Neural progenitor cell (in vitro differentiated cells): ENCODE measurements around the gene HGD.

Experiments used
- EZH2 ChIP-seq: fragments of 200-600 bp; sonication (generic); IDR thresholded peaks from 2 replicates; pipeline ENCODE4 v1.6.1; 2017; ENCODE audit warnings: antibody characterized with exemption, mild to moderate bottlenecking, moderate library complexity
- EZH2phosphoT487 ChIP-seq: fragments of 200-600 bp; sonication (generic); IDR thresholded peaks from 2 replicates; pipeline ENCODE4 v1.6.1; 2017; ENCODE audit warnings: antibody characterized with exemption
- TF ChIP-seq, protein P1 (sequence below): fragments of 200-600 bp; sonication (generic); IDR thresholded peaks from 2 replicates; pipeline ENCODE4 v1.5.1; 2017; ENCODE audit warnings: antibody characterized with exemption, mild to moderate bottlenecking

DNA sequence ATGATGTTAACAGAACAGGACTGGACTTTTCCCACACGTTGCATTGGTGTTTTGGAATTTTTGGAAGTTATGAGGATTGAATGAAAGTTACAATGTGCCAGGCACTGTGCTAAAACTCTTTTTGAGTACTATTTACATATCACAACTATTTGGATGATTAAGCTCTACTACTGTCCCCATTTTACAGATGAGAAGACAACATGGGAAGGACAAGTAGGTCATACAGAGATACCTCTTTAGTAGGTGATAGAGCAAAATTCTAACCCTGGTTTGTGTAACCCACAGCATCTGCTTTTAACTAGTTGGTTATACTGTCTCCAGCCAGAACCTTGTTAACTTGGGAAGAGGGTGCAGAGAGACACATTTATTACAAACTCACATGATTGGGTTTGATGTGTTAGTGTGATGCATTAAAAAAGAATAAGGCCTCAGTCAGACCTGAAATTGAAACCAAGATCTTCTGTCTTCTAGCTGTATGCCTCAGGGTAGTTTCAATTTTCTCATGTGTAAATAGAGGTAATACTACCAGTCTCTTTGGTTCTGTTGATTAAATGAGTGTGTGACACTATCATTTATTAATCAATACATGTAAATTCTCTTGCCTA lies 84.5 kb downstream of the HGD start:
- TF ChIP-seq, protein P1, sequence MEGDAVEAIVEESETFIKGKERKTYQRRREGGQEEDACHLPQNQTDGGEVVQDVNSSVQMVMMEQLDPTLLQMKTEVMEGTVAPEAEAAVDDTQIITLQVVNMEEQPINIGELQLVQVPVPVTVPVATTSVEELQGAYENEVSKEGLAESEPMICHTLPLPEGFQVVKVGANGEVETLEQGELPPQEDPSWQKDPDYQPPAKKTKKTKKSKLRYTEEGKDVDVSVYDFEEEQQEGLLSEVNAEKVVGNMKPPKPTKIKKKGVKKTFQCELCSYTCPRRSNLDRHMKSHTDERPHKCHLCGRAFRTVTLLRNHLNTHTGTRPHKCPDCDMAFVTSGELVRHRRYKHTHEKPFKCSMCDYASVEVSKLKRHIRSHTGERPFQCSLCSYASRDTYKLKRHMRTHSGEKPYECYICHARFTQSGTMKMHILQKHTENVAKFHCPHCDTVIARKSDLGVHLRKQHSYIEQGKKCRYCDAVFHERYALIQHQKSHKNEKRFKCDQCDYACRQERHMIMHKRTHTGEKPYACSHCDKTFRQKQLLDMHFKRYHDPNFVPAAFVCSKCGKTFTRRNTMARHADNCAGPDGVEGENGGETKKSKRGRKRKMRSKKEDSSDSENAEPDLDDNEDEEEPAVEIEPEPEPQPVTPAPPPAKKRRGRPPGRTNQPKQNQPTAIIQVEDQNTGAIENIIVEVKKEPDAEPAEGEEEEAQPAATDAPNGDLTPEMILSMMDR = no peak
- TF ChIP-seq EZH2 = no peak
- TF ChIP-seq EZH2phosphoT487 = no peak
